ENCODE results near the gene CATSPER3. TPM values are rescaled to one million over a fixed set of nuclear protein-coding genes. Genes with fewer than 3 reads are reported as not detected.

CATSPER3 gene
- total and polyA plus RNA-seq, 2 of the 13 experiments (the other 11 are each of a cell fraction or from before 2014, with no cell fraction given), result 0.33 to 0.37 TPM

DNA sequence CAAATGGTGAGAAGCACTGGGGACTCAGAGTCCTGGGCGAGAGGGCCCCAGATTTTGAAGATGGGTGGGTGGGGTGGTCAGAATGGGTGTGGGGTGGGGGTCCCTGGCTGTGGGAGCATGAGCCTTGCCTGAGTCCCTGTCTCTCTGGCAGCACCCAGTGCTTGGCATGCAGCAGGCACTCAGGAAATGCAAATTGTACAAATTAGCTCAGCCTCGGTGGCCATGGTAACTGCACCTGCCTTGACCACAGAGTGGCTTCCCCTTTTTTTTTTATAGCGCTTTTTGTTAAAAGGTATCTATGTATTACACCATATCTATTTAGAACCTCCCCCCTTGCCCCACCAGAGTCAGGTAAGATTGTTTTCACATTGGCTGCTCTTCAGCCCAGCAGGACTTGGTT, 85.6 kb downstream of the CATSPER3 start:
- no peak for FAIRE-seq
- no peaks in the 10 kb centered on the region for H3K27me3 ChIP-seq (ENCODE audit: control insufficient read depth in 1 of 2, insufficient read depth in 2 of 2, low read length in 2 of 2)
- no TSS peak for BruUV-seq (replicated peaks)
- 85% methylated on average over 3 of the region's 3 CpGs for WGBS (ENCODE audit: low lambda C conversion rate)
- H3K9ac ChIP-seq (ENCODE audit: insufficient read depth, low read depth, low read length), result no peak overlapping the region
- peaks cover 18% of the 10 kb centered on the region for H3K4me1 ChIP-seq (ENCODE audit: insufficient read depth, low read length)
- no peak overlapping the region for H3K27ac ChIP-seq (ENCODE audit: extremely low read length, insufficient read depth, low read length)
- TF ChIP-seq, protein P1, sequence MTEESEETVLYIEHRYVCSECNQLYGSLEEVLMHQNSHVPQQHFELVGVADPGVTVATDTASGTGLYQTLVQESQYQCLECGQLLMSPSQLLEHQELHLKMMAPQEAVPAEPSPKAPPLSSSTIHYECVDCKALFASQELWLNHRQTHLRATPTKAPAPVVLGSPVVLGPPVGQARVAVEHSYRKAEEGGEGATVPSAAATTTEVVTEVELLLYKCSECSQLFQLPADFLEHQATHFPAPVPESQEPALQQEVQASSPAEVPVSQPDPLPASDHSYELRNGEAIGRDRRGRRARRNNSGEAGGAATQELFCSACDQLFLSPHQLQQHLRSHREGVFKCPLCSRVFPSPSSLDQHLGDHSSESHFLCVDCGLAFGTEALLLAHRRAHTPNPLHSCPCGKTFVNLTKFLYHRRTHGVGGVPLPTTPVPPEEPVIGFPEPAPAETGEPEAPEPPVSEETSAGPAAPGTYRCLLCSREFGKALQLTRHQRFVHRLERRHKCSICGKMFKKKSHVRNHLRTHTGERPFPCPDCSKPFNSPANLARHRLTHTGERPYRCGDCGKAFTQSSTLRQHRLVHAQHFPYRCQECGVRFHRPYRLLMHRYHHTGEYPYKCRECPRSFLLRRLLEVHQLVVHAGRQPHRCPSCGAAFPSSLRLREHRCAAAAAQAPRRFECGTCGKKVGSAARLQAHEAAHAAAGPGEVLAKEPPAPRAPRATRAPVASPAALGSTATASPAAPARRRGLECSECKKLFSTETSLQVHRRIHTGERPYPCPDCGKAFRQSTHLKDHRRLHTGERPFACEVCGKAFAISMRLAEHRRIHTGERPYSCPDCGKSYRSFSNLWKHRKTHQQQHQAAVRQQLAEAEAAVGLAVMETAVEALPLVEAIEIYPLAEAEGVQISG (CRISPR knock-in tag; IDR thresholded peaks at IDR 0.05), result no peak
- TF ChIP-seq ZNF598 (CRISPR knock-in tag; IDR thresholded peaks at IDR 0.05; ENCODE audit: borderline replicate concordance) (no peak), STAT5B (CRISPR knock-in tag; IDR thresholded peaks at IDR 0.05) (no peak), ZNF296 (CRISPR knock-in tag; conservative IDR thresholded peaks at IDR 0.05) (no peak)
- no peaks in the 10 kb centered on the region for H3K36me3 ChIP-seq (replicated peaks in 1 of 2; ENCODE audit: control insufficient read depth in 1 of 2, insufficient read depth in 2 of 2, low read length in 2 of 2)
- H3K4me2 ChIP-seq (ENCODE audit: low read depth, low read length), result no peak overlapping the region
- in situ Hi-C loops (cut with HindIII; ENCODE audit: extremely low pct_ligation_motif_present, low pct_unique_long_range_greater_than_20kb), result no loop called here
- ChIA-PET POLR2A (interaction anchor here (3.0 kb wide), 1 partner anchor 18 kb away, joined by 8 read pairs; no protein-coding TSS in a partner anchor), CTCF (ENCODE audit: low intra/inter-chr PET ratio, low total read pairs) (no interaction called here)
- no peaks in the 10 kb centered on the region for H3K9me3 ChIP-seq (ENCODE audit: low read length)
- H3K79me2 ChIP-seq (ENCODE audit: insufficient read depth, low read length), result no peaks in the 10 kb centered on the region
- no peak for DNase-seq (ENCODE audit: low spot score)
- ATAC-seq, result no peak
- intact Hi-C loops (cut with micrococcal nuclease; ENCODE audit: unreplicated experiment), result no loop called here
- H4K20me1 ChIP-seq (ENCODE audit: insufficient read depth, low read length), result no peaks in the 10 kb centered on the region
- no peak overlapping the region for H2AFZ ChIP-seq (ENCODE audit: low read length)
- H3K4me3 ChIP-seq (replicated peaks in 1 of 3; ENCODE audit: insufficient read depth in 1 of 3, low read depth in 2 of 3, low read length in 3 of 3), result no peak overlapping the region

GRCh38 chr5:135053989-135054388, 86.3 kb downstream of the CATSPER3 start:
- in situ Hi-C loops (cut with HindIII; ENCODE audit: extremely low pct_ligation_motif_present, low pct_unique_long_range_greater_than_20kb), result no loop called here
- DNase-seq (ENCODE audit: low spot score), result peak; percentile 78
- peak; percentile 87 for FAIRE-seq
- H3K4me3 ChIP-seq (replicated peaks in 1 of 3; ENCODE audit: insufficient read depth in 1 of 3, low read depth in 2 of 3, low read length in 3 of 3), result 0 out of 6 replicates have a peak overlapping the region, but pooled peaks of 1 of the 3 experiments have one; percentile 4
- H4K20me1 ChIP-seq (ENCODE audit: insufficient read depth, low read length), result no peaks in the 10 kb centered on the region
- BruUV-seq (replicated peaks), result no TSS peak
- H3K36me3 ChIP-seq (replicated peaks in 1 of 2; ENCODE audit: control insufficient read depth in 1 of 2, insufficient read depth in 2 of 2, low read length in 2 of 2), result no peaks in the 10 kb centered on the region
- ATAC-seq, result peak; percentile 85
- WGBS (ENCODE audit: low lambda C conversion rate), result 3% methylated on average over 6 of the region's 8 CpGs
- POLR2A ChIA-PET, result interaction anchor here (3.0 kb wide), 1 partner anchor 19 kb away, joined by 8 read pairs; no protein-coding TSS in a partner anchor
- intact Hi-C loops (cut with micrococcal nuclease; ENCODE audit: unreplicated experiment), result no loop called here
- no peaks in the 10 kb centered on the region for H3K27me3 ChIP-seq (ENCODE audit: control insufficient read depth in 1 of 2, insufficient read depth in 2 of 2, low read length in 2 of 2)
- peak overlapping the region; percentile 64 for H3K4me2 ChIP-seq (ENCODE audit: low read depth, low read length)
- H3K9me3 ChIP-seq (ENCODE audit: low read length), result no peaks in the 10 kb centered on the region
- H3K79me2 ChIP-seq (ENCODE audit: insufficient read depth, low read length), result no peaks in the 10 kb centered on the region
- CTCF ChIA-PET (ENCODE audit: low intra/inter-chr PET ratio, low total read pairs), result no interaction called here
- no peak overlapping the region for H3K27ac ChIP-seq (ENCODE audit: extremely low read length, insufficient read depth, low read length)
- H3K4me1 ChIP-seq (ENCODE audit: insufficient read depth, low read length), result peaks cover 18% of the 10 kb centered on the region
- H3K9ac ChIP-seq (ENCODE audit: insufficient read depth, low read depth, low read length), result no peak overlapping the region
- H2AFZ ChIP-seq (ENCODE audit: low read length), result no peak overlapping the region
- TF ChIP-seq SOX5 (CRISPR knock-in tag; IDR thresholded peaks at IDR 0.05; ENCODE audit: borderline replicate concordance) (peak; percentile 41; the same call in 1 of the 2 replicates), ZNF839 (CRISPR knock-in tag; IDR thresholded peaks at IDR 0.05; ENCODE audit: borderline replicate concordance) (no peak), PAXIP1 (CRISPR knock-in tag; conservative IDR thresholded peaks at IDR 0.05) (0 out of 2 replicates have a peak, but pooled peaks have one; percentile 35), HIC2 (CRISPR knock-in tag; IDR thresholded peaks at IDR 0.05; ENCODE audit: low read depth) (0 out of 2 replicates have a peak, but pooled peaks have one; percentile 43), HOXA3 (CRISPR knock-in tag; IDR thresholded peaks at IDR 0.05) (peak; percentile 38; the same call in 1 of the 2 replicates), GATAD2A (CRISPR knock-in tag; IDR thresholded peaks at IDR 0.05) (peak; percentile 69)
